Endothelial cell of umbilical vein (primary cell): ENCODE data around the gene MYO7B. TPM values are rescaled to one million over a fixed set of nuclear protein-coding genes. Genes with fewer than 3 reads are reported as not detected.
"Not testable (repeated sequence)": the region's sequence is repeated elsewhere in the genome, so short reads cannot be mapped to it uniquely, and the experiment has no call there.

ENCODE experiments used
- BruUV-seq: library from RNA; stranded (reverse); fragments of 400-500 nt; replicated peaks from 2 replicates; lab custom pipeline; 2021; lab: Mats Ljungman, UMichigan
- CTCF ChIA-PET: fragments of 300-600, 350-600 bp; sonication (Branson Sonifier 250); formaldehyde crosslinking; loops from one replicate; lab custom pipeline; 2021; ENCODE audit warnings: antibody characterized with exemption, inconsistent platforms; lab: Charles Lee
- POLR2A ChIA-PET: fragments of 300-600, 350-600 bp; sonication (Branson Sonifier 250); formaldehyde crosslinking; loops from one replicate; lab custom pipeline; 2021; ENCODE audit warnings: antibody characterized with exemption, inconsistent platforms; lab: Charles Lee
- DNase-seq: peaks from one replicate; pipeline ENCODE4 v3.0.0-alpha.2; 2011; ENCODE audit warnings: low read depth, low spot score
- FAIRE-seq: peaks from 2 replicates; lab custom pipeline; 2011; peaks lifted over from hg19 to GRCh38; lab: Jason Lieb, UNC
- H2AFZ ChIP-seq: 2 replicates; pipeline ENCODE4 v1.6.0; 2012; ENCODE audit warnings: low read depth, low read length, control low read depth, inconsistent platforms
- H3K27ac ChIP-seq: 2 replicates; pipeline ENCODE4 v1.5.1; 2011; ENCODE audit warnings: low read depth, mild to moderate bottlenecking, control low read depth, low read length, moderate library complexity; ENCODE audit not compliant: insufficient read depth
- H3K27me3 ChIP-seq, 2 experiments: 2 replicates each; pipeline versions ENCODE4 v1.6.0 to v1.6.1; 2011; ENCODE audit warnings: low read length in 2 of 2, mixed read lengths in 1 of 2; ENCODE audit not compliant: control insufficient read depth in 2 of 2, insufficient read depth in 2 of 2
- H3K36me3 ChIP-seq, 2 experiments: 2 replicates in 1 of 2; 3 replicates in 1 of 2; pipeline ENCODE4 v1.5.1; 2011; ENCODE audit warnings: low read length in 2 of 2, mild to moderate bottlenecking in 1 of 2, moderate library complexity in 1 of 2; ENCODE audit not compliant: control insufficient read depth in 2 of 2, insufficient read depth in 2 of 2; ENCODE audit errors: extremely low read depth in 1 of 2
- H3K4me1 ChIP-seq: 3 replicates; pipeline ENCODE4 v1.5.1; 2011; ENCODE audit warnings: mild to moderate bottlenecking, low read length; ENCODE audit not compliant: control insufficient read depth, insufficient read depth; ENCODE audit errors: extremely low read depth
- H3K4me2 ChIP-seq: 2 replicates; pipeline ENCODE4 v1.6.1; 2011; ENCODE audit warnings: low read length, control low read depth, mixed read lengths; ENCODE audit not compliant: insufficient read depth
- H3K4me3 ChIP-seq, 3 experiments: fragments of 200-600 bp in 1 of 3; sonication (generic), shearing (Covaris generic) in 1 of 3; replicated peaks in 1 of 3; 2 replicates each; pipeline ENCODE4 v1.5.1; 2011 to 2016; ENCODE audit warnings: control low read depth in 3 of 3, low read length in 3 of 3, mild to moderate bottlenecking in 2 of 3, inconsistent platforms in 1 of 3, low read depth in 1 of 3, moderate library complexity in 1 of 3; ENCODE audit not compliant: insufficient read depth in 1 of 3
- H3K79me2 ChIP-seq: 2 replicates; pipeline ENCODE4 v1.6.0; 2012; ENCODE audit warnings: low read length, inconsistent platforms; ENCODE audit not compliant: control insufficient read depth, insufficient read depth
- H3K9ac ChIP-seq: replicated peaks from 2 replicates; pipeline ENCODE3; 2011; ENCODE audit warnings: low read length, control low read depth; ENCODE audit not compliant: insufficient read depth; ENCODE audit errors: extremely low read depth
- H3K9me1 ChIP-seq: replicated peaks from 3 replicates; pipeline ENCODE4 v1.6.0; 2011; ENCODE audit warnings: mild to moderate bottlenecking, low read length; ENCODE audit not compliant: control insufficient read depth, insufficient read depth; ENCODE audit errors: extremely low read depth
- H3K9me3 ChIP-seq: replicated peaks from 2 replicates; pipeline ENCODE4 v1.5.1; 2012; ENCODE audit warnings: low read length, inconsistent platforms; ENCODE audit not compliant: control insufficient read depth, insufficient read depth
- H4K20me1 ChIP-seq: replicated peaks from 2 replicates; pipeline ENCODE3; 2011; ENCODE audit warnings: mild to moderate bottlenecking, low read length; ENCODE audit not compliant: control insufficient read depth, insufficient read depth; ENCODE audit errors: extremely low read depth
- FOS ChIP-seq: IDR thresholded peaks from 2 replicates; pipeline ENCODE4 v1.6.1; 2011; ENCODE audit warnings: mild to moderate bottlenecking, low read length, moderate library complexity, borderline replicate concordance; ENCODE audit not compliant: insufficient read depth
- GATA2 ChIP-seq: IDR thresholded peaks from 2 replicates; pipeline ENCODE4 v1.7.0; 2011; ENCODE audit warnings: low read depth, mild to moderate bottlenecking, moderate library complexity, mixed read lengths, low read length; ENCODE audit not compliant: insufficient read length, insufficient read depth
- MAX ChIP-seq: IDR thresholded peaks from 2 replicates; pipeline ENCODE4 v1.6.1; 2011; ENCODE audit not compliant: insufficient read depth, insufficient read length
- POLR2AphosphoS5 ChIP-seq: IDR thresholded peaks from 2 replicates; pipeline ENCODE4 v1.6.1; 2012; ENCODE audit warnings: low read depth, mild to moderate bottlenecking, control low read depth, low read length, moderate library complexity; ENCODE audit not compliant: insufficient read depth
- dilution Hi-C: fragments of 300-500 bp; cut with MboI; formaldehyde crosslinking; loops from one replicate; pipeline ENCODE4 v1.15.0; 2019; ENCODE audit warnings: low sequenced_read_pairs; ENCODE audit not compliant: extremely low pct_ligation_motif_present
- intact Hi-C: fragments of 100-400 bp; cut with micrococcal nuclease; formaldehyde crosslinking; loops from one replicate; pipeline ENCODE4 v1.10.0; 2022
- polyA plus RNA-seq, 4 experiments: library from polyadenylated mRNA; depleted of rRNA in 3 of 4; stranded (reverse) in 3 of 4; unstranded in 1 of 4; fragments of >200 nt; gene quantifications; 2 replicates each; pipeline versions ENCODE4 v1.2.1 to v1.2.3, GENCODE V29; 2011 to 2012; ENCODE audit warnings: missing spikeins in 1 of 4
- total RNA-seq: library from RNA; stranded (reverse); gene quantifications from 2 replicates; pipeline ENCODE4 v1.2.3, GENCODE V29; 2021

Gene MYO7B
- total and polyA plus RNA-seq, 2 donors (not counting 3 experiments of a cell fraction or from before 2014, with no cell fraction given): 0.17 TPM; not detected in 1

GRCh38 chr2:127523269-127523939, 12.1 kb upstream of the MYO7B start:
- CTCF ChIA-PET: no interaction called here

GRCh38 chr2:127524198-127524834, 11.2 kb upstream of the MYO7B start:
- Histone ChIP-seq H3K79me2 (peaks cover 63% of the 10 kb centered on the region), H3K4me1 (peaks cover 11% of the 10 kb centered on the region)
- POLR2A ChIA-PET, CTCF ChIA-PET, dilution Hi-C loops, H3K9ac ChIP-seq, DNase-seq, H3K4me2 ChIP-seq, H3K27me3 ChIP-seq, FAIRE-seq, H3K9me3 ChIP-seq, H3K27ac ChIP-seq, H4K20me1 ChIP-seq, H3K9me1 ChIP-seq, intact Hi-C loops, BruUV-seq, H3K4me3 ChIP-seq, H2AFZ ChIP-seq, H3K36me3 ChIP-seq: not testable (repeated sequence)

More at GRCh38 chr2:127523269-127523939, 12.1 kb upstream of the MYO7B start:
- Histone ChIP-seq H3K36me3 (peaks cover 0 to 8% of the 10 kb centered on the region in 2 experiments), H3K9me3 (no peaks in the 10 kb centered on the region), H3K4me1 (peaks cover 11% of the 10 kb centered on the region), H3K79me2 (peaks cover 70% of the 10 kb centered on the region), H3K9me1 (no peaks in the 10 kb centered on the region), H3K4me2 (no peak overlapping the region), H4K20me1 (no peaks in the 10 kb centered on the region), H3K27ac (no peak overlapping the region), H3K9ac (no peak overlapping the region), H2AFZ (no peak overlapping the region), H3K27me3 (no peaks in the 10 kb centered on the region), H3K4me3 (no peak overlapping the region)
- intact Hi-C loops: no loop called here
- dilution Hi-C loops: no loop called here
- FAIRE-seq: no peak
- POLR2A ChIA-PET: no interaction called here
- no peak for TF ChIP-seq POLR2AphosphoS5
- TF ChIP-seq MAX: no peak
- TF ChIP-seq FOS: no peak
- no peak for TF ChIP-seq GATA2
- no TSS peak for BruUV-seq
- no peak for DNase-seq
